ENCODE data around the gene TMUB1.

DNA sequence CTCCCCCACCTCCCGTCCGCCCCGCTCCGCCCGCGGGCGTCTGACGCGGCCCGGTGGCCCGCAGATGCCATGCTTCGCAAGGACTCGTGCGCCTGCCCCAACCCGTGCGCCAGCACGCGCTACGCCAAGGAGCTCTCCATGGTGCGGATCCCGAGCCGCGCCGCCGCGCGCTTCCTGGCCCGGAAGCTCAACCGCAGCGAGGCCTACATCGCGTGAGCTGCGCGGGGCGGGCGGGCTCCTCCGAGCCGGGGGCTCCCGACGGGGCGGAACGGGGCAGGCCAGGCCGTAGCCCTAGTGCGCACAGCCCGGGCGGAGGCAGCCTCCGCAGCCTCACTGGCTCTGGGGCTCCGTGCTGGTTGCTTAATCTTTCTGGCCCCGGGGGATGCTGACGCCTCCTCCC lies 32.2 kb downstream of the TMUB1 start:
- TF ChIP-seq EP300 (IDR thresholded peaks at IDR 0.05) (no peak), POLR2AphosphoS5 (IDR thresholded peaks at IDR 0.05) (peak in 2 of 3 donors; percentile 4 to 31), POLR2A (IDR thresholded peaks at IDR 0.05) (no peak)
